ENCODE results near the gene ATP2B2.

- TF ChIP-seq CTCF (IDR thresholded peaks at IDR 0.05): no peak
- no peak for TF ChIP-seq POLR2A (IDR thresholded peaks at IDR 0.05)
Observed at GRCh38 chr3:10552631-10552943, 47.2 kb upstream of the ATP2B2 start.

All from right lobe of liver (tissue), 4 donors.